Uterus (tissue), 4 donors: ENCODE results near the gene VCL. TPM values are rescaled to one million over a fixed set of nuclear protein-coding genes. Genes with fewer than 3 reads are reported as not detected.
"Not testable (repeated sequence)": the region's sequence is repeated elsewhere in the genome, so short reads cannot be mapped to it uniquely, and the experiment has no call there.

Source experiments
- DNase-seq, 2 donors: peaks; one replicate each; pipeline ENCODE4 v3.0.0-alpha.2; 2019 to 2020
- H3K27ac ChIP-seq, 2 donors: fragments of 200-600 bp; sonication (generic); 1 replicate in 1 of 2; 2 replicates in 1 of 2; pipeline ENCODE4 v1.5.1; 2016 to 2018
- H3K27me3 ChIP-seq, 2 donors: fragments of 200-600 bp; sonication (generic); one replicate each; pipeline ENCODE4 v1.5.1; 2018 to 2019; ENCODE audit warnings: control low read depth in 1 of 2
- H3K36me3 ChIP-seq, 2 donors: fragments of 200-600 bp; sonication (generic); one replicate each; pipeline ENCODE4 v1.5.1; 2019; ENCODE audit warnings: control low read depth in 1 of 2
- H3K4me1 ChIP-seq, 2 donors: fragments of 200-600 bp; sonication (generic); one replicate each; pipeline ENCODE4 v1.5.1; 2018 to 2019; ENCODE audit warnings: control low read depth in 1 of 2
- H3K4me3 ChIP-seq, 2 donors: fragments of 200-600 bp; sonication (generic); 1 replicate in 1 of 2; 2 replicates in 1 of 2; pipeline ENCODE4 v1.5.1; 2018 to 2019; ENCODE audit warnings: mild to moderate bottlenecking in 1 of 2
- H3K9me3 ChIP-seq, 2 donors: fragments of 200-600 bp; sonication (generic); one replicate each; pipeline ENCODE4 v1.5.1; 2019; ENCODE audit warnings: control low read depth in 1 of 2
- POLR2A ChIP-seq, 2 donors: fragments of 450-650 bp; IDR thresholded peaks; one replicate each; pipeline ENCODE4 v1.6.1; 2016; ENCODE audit warnings: antibody characterized with exemption in 2 of 2, mild to moderate bottlenecking in 1 of 2, moderate library complexity in 1 of 2
- intact Hi-C: fragments of 100-400 bp; cut with DNase I; formaldehyde crosslinking; loops from one replicate; pipeline ENCODE4 v1.15.1; 2023; ENCODE audit warnings: low total_unique reads
- total RNA-seq, 4 donors: library from RNA; depleted of rRNA in 3 of 4; stranded (reverse); fragments of >200 nt in 3 of 4; gene quantifications; one replicate each; pipeline versions ENCODE4 v1.1.0 to v1.2.4, GENCODE V29; 2014 to 2023
- TF ChIP-seq, protein P1 (sequence below), 4 experiments: fragments of 200-600 bp in 2 of 4; fragments of 450-650 bp in 2 of 4; sonication (generic) in 2 of 4; IDR thresholded peaks; one replicate each; pipeline ENCODE4 v1.5.1; 2016 to 2019; ENCODE audit warnings: antibody characterized with exemption in 4 of 4, mild to moderate bottlenecking in 2 of 4, moderate library complexity in 1 of 4
- donor health status: DM: yes; HTN: yes; CAD: no.

The VCL gene
- total RNA-seq, 4 donors from 2014 or later: 77.4 to 313 (median 215) TPM

DNA sequence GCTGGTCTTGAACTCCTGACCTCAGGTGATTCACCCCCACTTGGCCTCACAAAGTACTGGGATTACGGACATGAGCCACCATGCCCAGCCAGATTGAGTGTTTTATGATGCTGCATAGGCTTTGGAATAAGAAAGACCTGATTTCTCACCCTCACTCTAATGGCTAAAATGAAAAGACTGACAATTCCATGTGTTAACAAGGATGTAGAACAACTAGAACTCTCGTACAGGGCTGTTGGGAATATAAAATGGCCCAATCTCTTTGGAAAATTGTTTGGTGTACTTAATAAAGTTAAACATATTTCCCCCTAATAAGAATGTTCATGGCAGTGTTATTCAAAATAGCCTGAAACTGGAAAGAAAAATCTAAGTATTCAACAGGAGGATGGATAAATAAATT lies 43.2 kb upstream of the VCL start:
- intact Hi-C loops: loop anchor here (10.0 kb wide), 1 partner anchor 120 kb away; no protein-coding TSS in a partner anchor
- H3K4me1 ChIP-seq: no peaks in the 10 kb centered on the region
- H3K27me3 ChIP-seq: no peaks in the 10 kb centered on the region
- no peaks in the 10 kb centered on the region for H3K36me3 ChIP-seq
- no peaks in the 10 kb centered on the region for H3K9me3 ChIP-seq
- TF ChIP-seq, protein P1, sequence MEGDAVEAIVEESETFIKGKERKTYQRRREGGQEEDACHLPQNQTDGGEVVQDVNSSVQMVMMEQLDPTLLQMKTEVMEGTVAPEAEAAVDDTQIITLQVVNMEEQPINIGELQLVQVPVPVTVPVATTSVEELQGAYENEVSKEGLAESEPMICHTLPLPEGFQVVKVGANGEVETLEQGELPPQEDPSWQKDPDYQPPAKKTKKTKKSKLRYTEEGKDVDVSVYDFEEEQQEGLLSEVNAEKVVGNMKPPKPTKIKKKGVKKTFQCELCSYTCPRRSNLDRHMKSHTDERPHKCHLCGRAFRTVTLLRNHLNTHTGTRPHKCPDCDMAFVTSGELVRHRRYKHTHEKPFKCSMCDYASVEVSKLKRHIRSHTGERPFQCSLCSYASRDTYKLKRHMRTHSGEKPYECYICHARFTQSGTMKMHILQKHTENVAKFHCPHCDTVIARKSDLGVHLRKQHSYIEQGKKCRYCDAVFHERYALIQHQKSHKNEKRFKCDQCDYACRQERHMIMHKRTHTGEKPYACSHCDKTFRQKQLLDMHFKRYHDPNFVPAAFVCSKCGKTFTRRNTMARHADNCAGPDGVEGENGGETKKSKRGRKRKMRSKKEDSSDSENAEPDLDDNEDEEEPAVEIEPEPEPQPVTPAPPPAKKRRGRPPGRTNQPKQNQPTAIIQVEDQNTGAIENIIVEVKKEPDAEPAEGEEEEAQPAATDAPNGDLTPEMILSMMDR (IDR thresholded peaks at IDR 0.05): no peak
- no peak for TF ChIP-seq POLR2A (IDR thresholded peaks at IDR 0.05)
- no peak overlapping the region for H3K27ac ChIP-seq
- H3K4me3 ChIP-seq: no peak overlapping the region
- no peak for DNase-seq

DNA sequence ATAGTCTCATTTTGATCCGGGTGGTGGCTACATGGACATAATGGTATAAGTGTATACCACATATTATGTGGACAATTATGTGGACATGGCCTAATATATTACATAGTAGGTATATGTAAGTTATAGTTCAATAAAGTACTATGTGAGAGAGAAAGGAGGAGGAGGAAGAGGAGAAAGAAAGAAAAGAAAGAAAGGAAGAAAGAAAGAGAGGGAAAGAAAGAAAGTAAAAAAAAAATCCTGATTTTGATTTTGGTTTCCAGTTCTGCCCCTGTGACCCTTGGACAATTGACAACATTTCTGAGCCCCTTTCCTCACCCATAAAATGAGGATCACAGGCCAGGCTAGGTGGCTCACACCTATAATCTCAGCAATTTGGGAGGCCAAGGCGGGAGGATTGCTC lies 42.2 kb upstream of the VCL start:
- Histone ChIP-seq H3K36me3 (no peaks in the 10 kb centered on the region), H3K4me3 (no peak overlapping the region), H3K27me3 (no peaks in the 10 kb centered on the region), H3K4me1 (no peaks in the 10 kb centered on the region), H3K27ac (no peak overlapping the region), H3K9me3 (no peaks in the 10 kb centered on the region)
- TF ChIP-seq, protein P1 (IDR thresholded peaks at IDR 0.05): no peak
- no peak for TF ChIP-seq POLR2A (IDR thresholded peaks at IDR 0.05)
- intact Hi-C loops: loop anchor here (10.0 kb wide), 1 partner anchor 119 kb away; no protein-coding TSS in a partner anchor
- no peak for DNase-seq

DNA sequence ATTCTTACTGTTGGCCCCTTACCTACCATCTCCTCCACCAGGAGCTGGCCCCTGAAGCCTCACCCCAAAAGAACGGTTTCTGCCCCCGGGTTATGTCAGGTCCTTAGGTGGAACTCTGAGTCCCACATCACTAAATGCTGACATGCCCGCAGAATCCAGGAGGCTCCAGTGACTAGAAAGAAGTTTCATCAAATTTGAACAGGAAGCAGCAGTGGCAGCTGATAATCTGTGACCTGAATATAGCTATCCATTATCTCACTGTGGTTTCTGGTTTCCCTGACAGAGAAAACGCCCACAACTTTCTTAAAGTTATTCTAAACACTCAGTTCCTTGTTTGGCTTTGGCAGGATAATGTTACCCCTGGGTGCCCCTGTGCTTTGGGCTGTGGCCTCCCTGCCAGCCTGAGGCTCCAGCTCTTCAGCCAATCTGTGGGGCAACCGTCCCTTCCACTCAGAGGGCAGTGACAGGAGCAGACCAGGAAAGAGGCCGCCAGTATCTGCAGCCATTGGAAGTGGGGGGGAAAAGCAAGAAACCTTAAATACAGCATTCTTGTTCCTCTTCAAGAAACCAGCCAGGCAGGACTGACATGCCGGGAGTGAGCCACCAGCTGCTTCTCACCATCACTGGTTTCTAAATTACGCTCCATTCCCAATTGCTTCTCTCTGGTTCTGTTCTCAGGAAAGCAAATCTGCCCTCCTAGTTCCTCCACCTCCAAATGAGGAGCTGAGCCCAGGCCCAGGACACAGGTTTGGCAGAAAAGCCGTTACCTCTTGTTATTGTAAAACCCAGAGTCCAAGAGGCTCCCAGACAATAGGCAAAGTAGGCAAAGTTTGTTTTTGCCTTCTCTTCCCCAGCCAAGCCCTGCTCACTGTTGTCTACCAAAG lies 41.2 kb upstream of the VCL start:
- Histone ChIP-seq H3K36me3 (no peaks in the 10 kb centered on the region), H3K9me3 (no peaks in the 10 kb centered on the region), H3K27me3 (no peaks in the 10 kb centered on the region), H3K27ac (no peak overlapping the region), H3K4me1 (no peaks in the 10 kb centered on the region), H3K4me3 (no peak overlapping the region)
- no peak for TF ChIP-seq POLR2A (IDR thresholded peaks at IDR 0.05)
- TF ChIP-seq, protein P1 (IDR thresholded peaks at IDR 0.05): no peak
- no peak for DNase-seq
- intact Hi-C loops: loop anchor here (10.0 kb wide), 1 partner anchor 118 kb away; no protein-coding TSS in a partner anchor

DNA sequence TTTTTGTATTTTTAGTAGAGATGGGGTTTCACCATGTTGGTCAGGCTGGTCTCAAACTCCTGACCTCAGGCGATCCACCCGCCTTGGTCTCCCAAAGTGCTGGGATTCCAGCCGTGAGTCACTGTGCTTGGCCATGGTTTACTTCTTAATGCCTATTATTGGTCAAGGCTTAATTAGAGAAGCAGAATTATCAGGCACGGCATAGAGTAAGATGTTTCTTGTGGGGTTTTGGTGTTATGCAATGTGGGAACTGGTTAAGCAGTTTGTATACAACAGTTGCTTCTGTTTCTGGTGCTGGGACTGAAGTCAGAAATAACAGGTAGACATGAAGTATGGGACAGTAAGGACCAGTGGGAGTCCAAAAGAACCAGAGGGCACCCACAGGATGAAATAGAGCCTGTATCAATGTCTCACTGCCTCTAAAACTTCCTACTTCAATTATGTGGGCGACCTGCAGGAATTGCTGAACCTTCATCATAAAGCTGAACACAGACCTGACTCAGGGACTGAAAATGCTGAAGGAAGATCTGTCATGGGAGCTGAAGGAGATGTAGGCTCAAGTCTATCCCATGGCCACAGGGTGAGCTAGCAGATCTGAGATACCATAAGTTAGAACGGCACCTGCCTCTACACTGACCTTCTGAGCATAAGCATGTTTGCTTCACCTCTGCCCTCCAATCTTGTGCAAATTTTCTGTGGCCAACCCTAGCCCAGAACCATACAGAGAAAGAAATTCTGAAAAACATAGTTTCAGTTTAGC lies 38.3 kb upstream of the VCL start:
- TF ChIP-seq, protein P1 (IDR thresholded peaks at IDR 0.05): no peak
- TF ChIP-seq POLR2A (IDR thresholded peaks at IDR 0.05): no peak
- H3K4me3 ChIP-seq: no peak overlapping the region
- no peaks in the 10 kb centered on the region for H3K27me3 ChIP-seq
- intact Hi-C loops: loop anchor here (10.0 kb wide), 1 partner anchor 115 kb away; no protein-coding TSS in a partner anchor
- H3K36me3 ChIP-seq: no peaks in the 10 kb centered on the region
- no peaks in the 10 kb centered on the region for H3K9me3 ChIP-seq
- no peak for DNase-seq
- H3K4me1 ChIP-seq: no peaks in the 10 kb centered on the region
- no peak overlapping the region for H3K27ac ChIP-seq

DNA sequence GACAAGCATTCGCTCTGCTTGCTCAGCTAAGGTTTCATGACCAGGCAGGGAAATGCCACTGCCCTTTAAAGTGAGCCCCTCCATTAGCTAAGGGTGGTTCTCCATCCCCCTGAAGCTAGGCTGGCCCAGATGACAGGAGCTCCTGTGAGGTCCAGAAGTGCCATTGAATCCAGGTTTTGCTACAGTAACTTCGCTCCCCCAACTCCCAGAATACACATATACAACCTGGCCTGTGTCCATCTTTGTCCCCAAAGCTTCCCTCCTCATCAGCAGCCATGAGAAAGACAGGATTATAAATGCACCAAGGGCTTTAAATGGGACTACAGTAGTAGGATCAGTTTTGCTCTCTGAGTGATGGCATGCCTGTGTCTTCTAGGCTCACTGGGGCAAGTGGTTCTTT lies 35.5 kb upstream of the VCL start:
- Histone ChIP-seq H3K4me1 (no peaks in the 10 kb centered on the region), H3K9me3 (no peaks in the 10 kb centered on the region), H3K4me3 (no peak overlapping the region), H3K27me3 (no peaks in the 10 kb centered on the region), H3K27ac (no peak overlapping the region), H3K36me3 (no peaks in the 10 kb centered on the region)
- DNase-seq: no peak
- TF ChIP-seq POLR2A (IDR thresholded peaks at IDR 0.05): no peak
- TF ChIP-seq, protein P1 (IDR thresholded peaks at IDR 0.05): no peak
- intact Hi-C loops: no loop called here

DNA sequence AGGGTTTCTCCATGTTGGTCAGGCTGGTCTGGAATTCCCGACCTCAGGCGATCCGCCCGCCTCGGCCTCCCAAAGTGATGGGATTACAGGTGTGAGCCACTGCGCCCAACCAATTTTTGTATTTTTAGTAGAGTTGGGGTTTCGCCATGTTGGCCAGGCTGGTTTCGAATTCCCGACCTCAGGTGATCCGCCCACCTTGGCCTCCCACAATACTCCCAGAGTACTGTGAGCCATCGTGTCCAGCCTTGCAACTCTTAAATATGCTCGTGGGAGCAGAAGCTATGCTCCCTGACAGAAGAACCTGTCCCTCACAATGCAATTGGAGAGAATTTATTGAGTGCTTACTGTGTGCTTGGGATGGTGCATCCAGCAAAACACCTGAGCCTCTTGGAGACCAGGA lies 34.4 kb upstream of the VCL start:
- H3K4me3 ChIP-seq, intact Hi-C loops, H3K4me1 ChIP-seq, H3K9me3 ChIP-seq, H3K27ac ChIP-seq, H3K36me3 ChIP-seq, H3K27me3 ChIP-seq, DNase-seq: not testable (repeated sequence)
